Femur (tissue), 1 donor: ENCODE results near the gene HPS4.

ENCODE experiments used
- DNase-seq: peaks from one replicate; pipeline ENCODE4 v3.0.0-alpha.2; 2017

The HPS4 gene

GRCh38 chr22:26496456-26496855 is 12.9 kb upstream of the HPS4 start:
- no peak for DNase-seq

DNA sequence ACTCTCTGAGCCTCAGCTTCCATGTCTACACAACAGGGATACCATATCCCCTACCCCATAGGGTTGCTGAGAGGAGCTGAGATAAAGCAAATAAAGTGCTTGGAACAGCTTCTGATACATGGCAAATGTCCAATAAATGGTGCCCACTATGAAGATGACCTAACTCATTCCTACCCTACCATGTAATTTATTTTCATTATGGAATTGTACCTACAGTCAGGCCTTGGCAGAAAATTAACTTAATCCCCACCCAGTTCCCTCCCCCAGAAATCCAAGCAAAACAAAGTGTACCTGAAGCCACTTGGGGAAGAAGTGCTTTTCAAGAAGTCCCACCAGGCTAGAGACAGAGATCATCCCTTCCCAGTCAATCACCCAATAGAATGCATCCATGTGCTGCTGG is 10.9 kb upstream of the HPS4 start:
- no peak for DNase-seq

DNA sequence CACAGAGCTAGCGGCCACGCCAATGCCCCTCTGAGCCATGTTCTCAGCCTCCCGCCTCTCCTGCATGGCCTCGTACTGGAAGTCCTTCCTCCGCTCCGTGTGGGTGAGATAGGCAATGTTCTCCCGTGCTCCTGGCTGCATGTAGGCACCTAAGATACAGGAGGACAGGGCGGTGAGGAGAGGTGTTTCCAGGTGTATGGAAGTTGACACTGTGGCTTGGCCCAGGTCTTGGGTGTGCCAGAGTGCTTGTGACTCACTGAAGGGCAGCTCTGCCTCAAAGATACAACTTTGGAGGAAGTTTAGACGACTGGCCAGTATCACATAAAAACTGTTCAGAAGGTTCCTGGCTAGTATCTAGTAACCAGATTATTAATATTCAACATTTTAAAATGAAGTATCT is 8.6 kb upstream of the HPS4 start:
- DNase-seq, result no peak

- DNase-seq, result no peak
Measured at GRCh38 chr22:26489447-26490036, 6.0 kb upstream of the HPS4 start.

- DNase-seq, result no peak
Measured at GRCh38 chr22:26487996-26488395, 4.4 kb upstream of the HPS4 start.

DNA sequence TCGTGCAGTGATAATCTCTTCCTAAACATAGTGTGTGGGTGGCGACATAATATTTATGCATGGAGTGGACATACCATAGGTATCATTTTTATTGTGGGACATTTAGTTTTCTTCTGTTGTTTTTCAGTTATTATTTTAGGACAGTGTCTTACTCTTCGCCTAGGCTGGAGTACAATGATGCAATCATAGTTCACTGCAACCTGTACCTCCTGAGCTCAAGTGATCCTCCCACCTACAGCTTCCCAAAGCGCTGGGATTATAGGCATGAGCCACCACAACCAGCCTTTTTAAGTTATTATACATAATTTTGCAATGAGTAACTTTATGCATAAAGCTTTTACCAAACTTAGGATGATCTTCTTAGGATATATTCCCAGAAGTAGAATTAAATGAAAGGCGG is 2.8 kb upstream of the HPS4 start:
- DNase-seq, result no peak

DNA sequence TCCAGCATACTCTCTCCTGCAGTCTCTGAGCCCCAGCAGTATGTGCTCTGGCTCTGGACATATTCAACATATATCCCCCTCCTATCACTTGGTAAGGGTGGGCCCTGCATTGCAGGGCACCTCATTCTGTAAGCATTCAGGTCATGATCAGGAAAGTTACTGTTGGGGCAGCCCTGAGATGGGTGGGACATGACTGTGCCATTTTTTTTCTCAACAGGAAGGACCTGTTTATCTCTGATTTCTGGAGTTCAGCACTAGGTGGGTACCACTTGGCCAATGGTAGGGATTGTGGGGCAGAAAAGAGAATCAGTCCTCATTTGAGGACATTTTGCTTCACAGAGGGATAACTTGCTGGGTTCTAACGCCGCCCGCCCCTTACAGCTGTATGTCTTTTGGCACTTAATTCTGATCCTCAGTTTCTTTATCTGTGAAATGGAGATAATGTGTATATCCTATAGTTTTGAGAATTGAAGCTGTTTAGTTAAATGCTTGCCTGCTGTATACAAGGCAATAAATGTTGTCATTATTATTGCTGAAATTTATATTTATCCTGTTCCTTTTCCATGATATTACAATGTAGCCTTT is 2.3 kb upstream of the HPS4 start:
- no peak for DNase-seq

GRCh38 chr22:26485013-26485412 is 1.4 kb upstream of the HPS4 start:
- DNase-seq, result no peak

DNA sequence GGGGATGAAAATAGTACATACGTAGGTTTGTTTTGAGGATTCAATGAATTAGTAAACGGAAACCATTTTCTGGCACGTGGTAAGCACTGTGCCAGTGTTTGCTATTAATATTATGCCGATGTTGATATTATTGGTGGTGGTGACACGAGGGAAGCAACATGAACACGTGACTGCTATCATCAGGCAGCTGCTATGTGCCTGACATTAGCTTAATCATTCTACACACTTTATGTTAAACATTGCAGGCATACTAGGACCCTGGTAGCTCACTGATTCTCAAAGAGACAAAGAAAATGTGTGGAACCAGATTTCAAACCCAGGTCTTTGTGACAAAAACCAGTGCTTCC is 750 bp upstream of the HPS4 start:
- no peak for DNase-seq

- DNase-seq, result no peak
Measured at GRCh38 chr22:26483043-26483438, 542 bp downstream of the HPS4 start.

DNA sequence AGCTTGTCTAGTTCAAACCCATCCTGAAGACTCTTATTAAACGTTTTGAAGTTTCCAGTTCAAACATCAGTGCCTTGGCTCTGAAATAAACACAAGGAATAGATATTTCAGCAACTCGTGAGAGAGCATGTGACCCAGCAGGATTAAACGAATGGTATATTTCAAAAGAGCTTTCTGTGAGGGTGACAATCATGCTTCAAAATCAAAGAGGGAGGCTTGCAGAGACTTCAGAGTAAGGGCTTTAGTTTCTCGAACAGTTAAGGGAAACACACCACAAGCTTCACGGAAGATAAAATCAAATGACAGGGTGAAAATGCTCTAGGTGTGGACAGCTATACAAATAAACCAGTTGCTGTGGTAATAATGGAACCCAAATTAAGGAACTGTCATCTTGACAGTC is 1.4 kb downstream of the HPS4 start:
- DNase-seq, result no peak

DNA sequence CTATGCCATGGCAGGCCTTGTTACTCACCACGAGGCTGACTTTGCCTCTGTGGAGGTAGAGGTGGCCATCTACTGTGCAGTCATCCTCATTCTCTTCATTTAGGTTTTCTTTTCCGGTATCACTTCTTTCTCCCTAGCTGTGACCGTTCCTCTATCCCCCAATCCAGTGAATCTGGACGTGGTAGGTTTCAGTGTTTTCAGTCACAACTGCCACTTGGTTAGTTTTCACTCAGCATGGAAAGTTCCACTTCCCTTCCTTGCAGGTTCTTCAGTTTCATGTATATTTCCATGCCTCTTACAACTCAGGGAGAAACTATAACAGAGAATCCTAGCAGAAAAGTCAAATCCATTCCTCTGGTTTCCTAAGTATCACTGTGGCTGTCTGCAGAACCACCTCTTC is 1.9 kb downstream of the HPS4 start:
- no peak for DNase-seq

DNA sequence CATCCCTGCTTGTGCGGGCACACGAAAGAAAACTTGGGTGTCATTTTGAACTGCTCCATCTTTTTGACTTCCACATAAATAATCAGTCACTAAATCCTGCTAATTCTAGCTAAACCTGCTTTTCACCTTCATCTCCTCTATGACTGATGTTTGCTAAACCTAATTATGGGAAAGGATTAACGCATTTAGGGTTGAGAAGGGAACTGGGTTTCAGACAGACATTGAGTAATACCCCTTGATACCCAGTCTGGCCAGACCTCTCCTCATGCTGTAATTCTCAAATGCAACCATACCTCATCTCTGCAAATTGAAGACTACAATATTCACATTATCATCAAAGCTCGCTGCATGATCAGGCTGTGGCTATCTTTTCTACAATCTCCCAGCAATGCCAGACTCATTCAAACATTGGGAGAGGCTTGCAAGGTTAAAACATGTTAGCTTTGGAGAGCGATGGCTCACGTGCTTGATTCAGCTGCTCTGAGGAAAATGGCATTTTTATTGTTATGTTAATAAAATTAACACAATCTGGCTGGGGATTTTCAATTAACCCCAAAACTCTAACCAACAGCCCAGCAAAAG is 2.4 kb downstream of the HPS4 start:
- no peak for DNase-seq

DNA sequence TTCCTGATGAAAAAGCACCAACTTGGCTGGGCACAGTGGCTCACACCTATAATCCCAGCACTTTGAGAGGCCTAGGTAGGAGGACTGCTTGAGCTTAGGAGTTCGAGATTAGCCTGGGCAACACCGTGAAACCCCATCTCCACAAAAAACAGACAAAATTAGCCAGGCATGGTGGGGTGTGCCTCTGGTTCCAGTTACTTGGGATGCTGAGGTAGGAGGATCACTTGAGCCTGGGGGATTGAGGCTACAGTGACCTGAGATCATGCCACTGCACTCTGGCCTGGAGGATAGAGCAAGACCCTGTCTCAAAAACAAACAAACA is 3.0 kb downstream of the HPS4 start:
- no peak for DNase-seq

- no peak for DNase-seq
Measured at GRCh38 chr22:26479792-26480610, 3.6 kb downstream of the HPS4 start.

DNA sequence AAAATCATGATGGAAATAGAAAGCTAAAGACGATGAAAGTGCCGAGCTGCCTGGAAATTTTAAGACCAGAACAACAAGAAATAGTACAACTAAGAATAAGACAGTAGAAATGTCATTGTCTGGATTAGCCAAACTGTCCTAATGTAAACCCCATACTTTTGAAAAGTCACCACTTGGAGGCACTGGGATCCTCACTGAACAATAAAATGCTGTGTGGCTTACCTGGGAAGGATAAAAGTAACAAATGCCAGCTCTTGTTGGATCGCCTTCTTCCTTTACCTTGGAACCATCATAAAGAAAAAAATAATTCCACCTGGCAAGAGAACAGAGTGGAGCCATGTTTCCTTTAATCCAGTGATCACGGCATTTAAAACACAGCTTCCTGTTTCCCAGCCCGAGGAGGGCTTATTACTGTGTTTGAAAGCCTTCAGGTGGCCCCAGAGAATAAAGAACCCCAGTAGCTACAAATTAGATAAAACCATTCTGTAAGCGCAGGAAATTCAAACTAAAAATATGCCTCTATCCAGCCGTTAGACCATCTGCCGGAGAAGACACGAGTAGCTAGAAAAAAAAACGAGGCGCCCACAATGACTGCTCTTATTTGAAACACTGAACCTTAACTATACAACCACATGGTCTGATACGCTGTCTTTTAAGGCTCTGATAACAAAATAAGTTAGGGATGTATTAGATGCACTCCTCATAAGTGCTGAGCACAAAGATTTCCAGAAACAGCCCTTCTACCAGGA is 4.4 kb downstream of the HPS4 start:
- no peak for DNase-seq

GRCh38 chr22:26477341-26477731 is 6.2 kb downstream of the HPS4 start:
- DNase-seq, result no peak

GRCh38 chr22:26476705-26477340 is 6.8 kb downstream of the HPS4 start:
- no peak for DNase-seq

DNA sequence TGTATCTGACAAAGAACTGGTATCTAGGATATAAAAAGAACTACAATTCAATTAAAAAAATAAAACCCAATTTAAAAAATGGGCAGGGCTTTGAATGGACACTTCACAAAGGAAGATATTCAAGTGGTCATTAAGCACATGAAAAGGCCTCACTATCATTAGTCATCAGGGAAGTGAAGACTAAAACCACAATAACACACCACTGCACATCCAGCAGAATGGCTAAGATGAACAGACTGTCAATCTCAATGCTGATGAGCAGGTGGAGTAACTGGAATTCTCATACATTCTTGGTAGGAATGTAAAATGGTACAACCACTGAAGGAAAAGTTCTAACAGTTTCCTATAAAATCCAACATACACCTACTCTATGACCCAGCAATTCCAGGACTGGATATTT is 8.9 kb downstream of the HPS4 start:
- DNase-seq, result no peak

DNA sequence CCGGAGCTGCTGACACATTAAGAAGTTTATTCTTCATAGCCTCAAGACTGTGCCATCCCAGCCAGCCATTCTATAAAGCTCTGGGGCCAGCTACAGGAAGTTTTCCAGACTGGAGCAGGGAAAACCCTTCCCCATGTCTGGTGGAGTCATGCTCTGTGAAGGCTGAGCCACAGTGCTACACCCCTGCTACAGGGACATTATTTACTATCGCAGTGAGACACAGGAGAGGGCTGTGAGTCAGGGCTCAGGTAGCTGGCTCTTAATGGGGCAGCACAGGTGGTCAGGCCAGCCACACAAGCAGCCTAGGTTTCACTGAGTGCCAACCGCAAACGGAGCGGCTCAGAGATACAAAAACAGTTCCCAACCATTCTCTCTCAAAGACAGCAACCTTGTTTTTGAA is 12.1 kb downstream of the HPS4 start:
- DNase-seq, result no peak

DNA sequence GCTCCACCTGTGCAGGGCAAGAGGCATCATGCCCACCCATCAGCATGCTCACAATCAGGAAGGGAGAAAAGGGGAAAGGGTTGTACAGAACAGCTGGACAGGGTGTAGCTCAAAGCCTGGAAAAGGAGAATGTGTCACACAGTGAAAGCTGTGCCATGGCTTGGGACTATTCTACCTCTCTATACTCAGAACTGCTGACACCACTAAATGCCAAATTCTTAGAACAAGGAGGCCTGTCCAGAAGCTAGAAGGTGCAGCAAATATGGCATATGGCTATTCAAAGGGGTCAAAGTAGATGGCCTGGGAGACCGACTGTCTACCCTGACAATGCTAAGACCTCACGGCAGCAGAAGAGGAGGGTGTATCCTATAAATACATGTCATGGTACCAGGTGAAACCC is 12.8 kb downstream of the HPS4 start:
- DNase-seq, result no peak

DNA sequence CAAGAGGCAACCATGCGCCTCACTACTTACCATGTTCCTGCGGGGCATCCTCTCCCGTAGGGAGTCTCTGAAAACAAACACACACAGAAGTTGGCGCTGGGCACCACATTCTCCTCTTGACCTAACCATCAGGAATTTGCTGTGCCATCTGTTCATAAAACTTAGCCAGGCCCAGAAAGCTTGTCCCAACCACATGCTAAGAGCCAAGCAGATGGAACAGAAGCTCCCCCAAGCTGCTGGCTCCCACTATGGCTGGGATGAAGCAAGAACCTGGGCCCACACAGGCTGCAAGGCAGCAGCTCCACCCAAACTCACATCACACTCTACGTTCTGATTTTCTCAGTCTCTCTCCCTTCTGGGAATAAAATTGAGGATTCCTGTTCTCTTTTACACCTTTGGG is 17.4 kb downstream of the HPS4 start:
- DNase-seq, result no peak

GRCh38 chr22:26464312-26464711 is 19.3 kb downstream of the HPS4 start:
- DNase-seq, result no peak
